Skeletal muscle satellite cell (primary cell): ENCODE results near the gene AUP1.

Experiments
- H3K27me3 ChIP-seq: 2 replicates; pipeline ENCODE4 v1.7.0; 2013; ENCODE audit warnings: low read length; ENCODE audit not compliant: control insufficient read depth, insufficient read depth
- H3K36me3 ChIP-seq: 2 replicates; pipeline ENCODE4 v1.7.0; 2013; ENCODE audit warnings: mild to moderate bottlenecking, control low read depth, low read length; ENCODE audit not compliant: insufficient read depth
- H3K4me1 ChIP-seq: 2 replicates; pipeline ENCODE4 v1.7.0; 2013; ENCODE audit warnings: low read length; ENCODE audit not compliant: control insufficient read depth, insufficient read depth
- H3K4me2 ChIP-seq: 2 replicates; pipeline ENCODE4 v1.7.0; 2013; ENCODE audit warnings: mild to moderate bottlenecking, low read length
- H3K4me3 ChIP-seq: 2 replicates; pipeline ENCODE4 v1.7.0; 2013; ENCODE audit warnings: low read length
- H3K9ac ChIP-seq: 2 replicates; pipeline ENCODE4 v1.7.0; 2013; ENCODE audit warnings: mild to moderate bottlenecking, low read depth, low read length, moderate library complexity
- H3K9me3 ChIP-seq: replicated peaks from 2 replicates; pipeline ENCODE4 v1.7.0; 2013; ENCODE audit warnings: mild to moderate bottlenecking, control low read depth, low read length

The AUP1 gene

GRCh38 chr2:74555610-74556103 lies 26.2 kb upstream of the AUP1 start:
- peak overlapping the region; percentile 94 for H3K9ac ChIP-seq
- peaks cover 15% of the 10 kb centered on the region for H3K36me3 ChIP-seq
- H3K4me2 ChIP-seq, result peak overlapping the region; percentile 98
- peak overlapping the region; percentile 100 for H3K4me3 ChIP-seq
- H3K4me1 ChIP-seq, result peaks cover 45% of the 10 kb centered on the region
- H3K27me3 ChIP-seq, result no peaks in the 10 kb centered on the region
- no peaks in the 10 kb centered on the region for H3K9me3 ChIP-seq

GRCh38 chr2:74554820-74555531 lies 25.5 kb upstream of the AUP1 start:
- Histone ChIP-seq H3K4me1 (peaks cover 41% of the 10 kb centered on the region), H3K4me3 (peak overlapping the region; percentile 100), H3K27me3 (no peaks in the 10 kb centered on the region), H3K4me2 (peak overlapping the region; percentile 98), H3K36me3 (peaks cover 17% of the 10 kb centered on the region), H3K9ac (peak overlapping the region; percentile 94), H3K9me3 (no peaks in the 10 kb centered on the region)

DNA sequence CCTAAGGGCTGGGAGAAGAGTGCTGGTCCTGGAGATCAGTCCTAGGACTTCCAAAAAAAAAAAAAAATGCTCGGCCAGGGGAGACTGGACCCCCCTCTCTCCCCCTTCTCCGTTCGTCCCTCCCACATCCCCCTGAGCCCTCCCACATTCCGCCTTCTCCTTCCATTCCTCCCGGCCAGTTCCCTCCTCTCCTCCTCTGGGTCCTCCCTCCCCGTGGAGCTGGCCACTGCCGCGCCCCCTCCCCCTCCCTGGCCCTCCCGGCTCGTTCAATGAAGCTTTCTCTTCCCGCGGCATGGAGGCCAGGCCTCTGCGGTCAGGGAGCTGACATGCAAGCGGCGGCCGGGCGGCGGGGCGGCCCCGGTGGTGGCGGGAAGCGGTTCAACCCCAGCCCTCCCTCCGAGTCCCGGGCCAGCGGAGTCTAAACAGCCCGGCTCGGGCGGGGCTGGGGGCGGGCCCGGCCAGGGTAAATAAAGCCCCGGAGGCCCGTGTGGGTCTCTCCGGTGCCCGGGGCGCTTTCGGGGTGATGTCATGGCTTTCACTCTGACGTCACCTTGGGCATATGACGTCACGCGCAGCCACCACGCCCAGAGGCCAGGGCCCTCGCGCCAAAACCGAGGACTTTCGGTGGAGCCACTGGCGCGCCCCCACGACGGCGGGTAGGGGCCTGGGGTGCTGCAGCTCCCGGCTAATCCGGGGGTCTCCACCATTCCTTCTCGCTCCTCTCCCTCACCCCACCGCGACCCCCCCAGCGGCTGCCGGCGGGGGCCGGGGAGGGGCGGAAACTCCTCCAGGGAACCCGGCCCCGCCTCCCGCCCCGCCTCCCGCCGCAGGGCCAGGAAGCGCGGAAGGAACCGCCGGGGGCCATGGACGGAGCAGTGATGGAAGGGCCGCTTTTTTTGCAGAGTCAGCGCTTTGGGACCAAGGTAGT lies 24.6 kb upstream of the AUP1 start, which contains the start of the genes DOK1 and LOXL3:
TSS of gene DOK1 (plus strand) at position 829 of the 928 bp plus-strand sequence. CDS start at position 864, 35 bp downstream.
TSS of gene LOXL3 (minus strand) at position 51 of the 928 bp plus-strand sequence. CDS start 1,308 bp downstream, outside the sequence.
- Histone ChIP-seq H3K27me3 (no peaks in the 10 kb centered on the region), H3K36me3 (peaks cover 22% of the 10 kb centered on the region), H3K4me3 (peak within 1 kb of the TSS; percentile 100), H3K4me2 (peak within 1 kb of the TSS; percentile 98), H3K4me1 (peaks cover 47% of the 10 kb centered on the region), H3K9ac (peak within 1 kb of the TSS; percentile 94), H3K9me3 (no peaks in the 10 kb centered on the region)

DNA sequence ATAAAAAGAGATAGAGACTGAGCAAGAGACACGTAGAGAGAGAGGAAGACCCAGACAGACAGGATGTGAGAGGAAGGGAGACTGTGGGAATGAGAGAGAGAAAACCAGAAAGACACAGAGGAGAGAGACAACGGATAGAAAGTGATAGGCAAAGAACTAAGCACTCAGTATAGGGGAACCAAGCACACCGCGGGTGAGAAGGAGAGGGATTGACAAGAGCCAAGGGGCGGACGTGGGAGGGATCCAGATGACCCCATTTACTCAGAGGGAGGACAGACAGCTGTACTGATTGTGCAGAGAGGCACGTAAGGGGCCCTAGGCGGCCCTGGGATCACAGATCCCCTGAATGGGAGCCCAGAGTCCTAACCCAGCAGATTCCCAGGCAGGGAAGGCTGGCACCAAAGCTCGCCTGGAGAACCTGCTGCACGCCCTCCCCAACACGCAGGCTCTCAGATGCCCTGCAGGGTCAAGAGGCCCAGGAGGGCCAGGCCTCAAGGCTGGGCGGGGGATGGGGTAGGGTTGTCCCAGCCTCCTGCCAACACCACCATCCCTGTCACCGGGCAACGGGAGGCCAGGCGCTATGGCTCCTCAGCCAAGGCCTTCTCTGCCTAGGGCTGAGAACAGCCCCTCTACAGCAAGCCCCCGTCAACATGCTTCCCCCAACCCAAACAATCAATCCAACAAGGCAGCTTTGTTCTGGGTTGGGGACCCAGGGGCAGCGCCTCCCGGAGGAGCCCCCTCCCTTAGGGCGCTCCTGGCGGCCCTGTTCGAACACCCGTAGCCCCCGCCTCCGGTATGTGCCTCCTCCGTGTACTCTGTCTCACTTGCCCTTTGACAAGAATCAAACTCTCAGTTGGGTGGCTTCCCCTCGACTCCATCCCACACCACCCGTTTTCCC lies 23.7 kb upstream of the AUP1 start:
- H3K27me3 ChIP-seq, result no peaks in the 10 kb centered on the region
- H3K4me3 ChIP-seq, result peak overlapping the region; percentile 100
- H3K9me3 ChIP-seq, result no peaks in the 10 kb centered on the region
- H3K36me3 ChIP-seq, result peaks cover 22% of the 10 kb centered on the region
- peaks cover 55% of the 10 kb centered on the region for H3K4me1 ChIP-seq
- H3K9ac ChIP-seq, result peak overlapping the region; percentile 94
- H3K4me2 ChIP-seq, result peak overlapping the region; percentile 98

DNA sequence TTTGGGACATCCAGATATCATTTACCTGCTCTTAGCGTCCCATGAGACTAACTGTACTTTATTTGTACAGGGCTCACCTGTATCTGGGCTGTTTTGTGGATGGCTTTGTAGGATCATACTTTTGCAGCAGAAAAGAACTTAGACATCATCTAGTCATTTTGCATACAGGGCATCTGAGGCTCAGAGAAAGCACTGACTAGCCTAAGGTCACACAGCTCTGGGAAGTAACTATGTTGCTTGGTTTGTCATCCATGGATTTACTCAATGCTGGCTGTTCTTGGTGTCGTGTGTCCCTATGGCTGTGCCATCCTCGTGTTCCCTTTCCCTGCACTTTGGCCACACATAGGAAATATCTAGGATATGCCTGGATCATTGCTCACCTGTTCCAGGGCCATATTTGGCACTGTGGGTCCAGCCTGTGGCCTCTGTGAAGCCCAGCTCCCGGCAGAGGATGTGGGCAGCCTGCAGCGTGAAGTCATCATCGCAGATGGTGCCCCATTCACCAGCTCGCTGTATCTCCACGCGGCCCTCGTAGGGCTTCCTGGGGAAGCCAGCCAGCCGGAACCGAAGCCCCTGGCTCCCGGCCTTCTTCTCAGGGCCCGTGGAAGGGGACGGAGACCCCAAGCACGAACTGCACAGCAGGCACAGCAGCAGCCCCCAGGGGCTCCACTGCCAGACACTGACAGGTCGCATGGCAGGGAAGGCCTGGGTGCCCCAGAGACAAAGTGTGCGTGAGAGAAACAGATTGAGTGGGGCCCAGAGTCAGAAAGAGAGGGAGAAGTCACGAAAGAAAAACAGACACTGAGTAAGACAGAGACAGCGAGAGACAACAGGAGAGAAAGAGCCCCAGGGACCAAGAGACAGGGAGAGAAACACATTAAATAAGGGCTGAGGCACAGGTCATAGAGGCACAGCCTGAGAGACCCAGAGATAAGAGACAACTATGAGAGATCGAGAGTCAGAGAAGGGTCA lies 22.7 kb upstream of the AUP1 start:
- H3K9me3 ChIP-seq, result no peaks in the 10 kb centered on the region
- peaks cover 18% of the 10 kb centered on the region for H3K36me3 ChIP-seq

DNA sequence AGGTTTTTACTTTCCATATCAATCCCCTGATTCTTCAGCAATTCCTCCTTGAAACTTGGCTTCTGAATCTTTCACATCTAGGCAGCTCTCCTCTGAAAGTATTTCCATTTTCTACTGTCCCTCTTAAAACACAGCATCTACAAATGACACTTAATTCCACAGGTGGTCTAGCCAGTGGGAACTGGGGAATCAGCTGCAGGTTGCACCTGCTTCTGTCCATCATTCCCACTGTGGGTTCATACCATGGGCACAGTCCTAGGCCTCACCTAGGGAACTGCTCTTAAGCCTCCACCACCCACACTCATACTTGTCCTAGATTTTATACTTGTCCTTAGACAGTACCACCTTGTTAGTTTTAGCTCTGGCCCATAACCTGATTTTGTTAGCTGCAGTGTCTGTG lies 22.0 kb upstream of the AUP1 start:
- H3K4me2 ChIP-seq, result peak overlapping the region; percentile 98
- no peak overlapping the region for H3K4me3 ChIP-seq
- peaks cover 56% of the 10 kb centered on the region for H3K4me1 ChIP-seq
- peaks cover 11% of the 10 kb centered on the region for H3K36me3 ChIP-seq
- H3K9me3 ChIP-seq, result no peaks in the 10 kb centered on the region
- no peaks in the 10 kb centered on the region for H3K27me3 ChIP-seq
- no peak overlapping the region for H3K9ac ChIP-seq

More for the DNA sequence above, 22.7 kb upstream of the AUP1 start:
- peak overlapping the region; percentile 98 for H3K4me2 ChIP-seq
- peak overlapping the region; percentile 100 for H3K4me3 ChIP-seq
- H3K27me3 ChIP-seq, result no peaks in the 10 kb centered on the region
- H3K4me1 ChIP-seq, result peaks cover 56% of the 10 kb centered on the region
- H3K9ac ChIP-seq, result peak overlapping the region; percentile 94

- H3K36me3 ChIP-seq, result peaks cover 7% of the 10 kb centered on the region
- H3K9me3 ChIP-seq, result no peaks in the 10 kb centered on the region
- no peak overlapping the region for H3K9ac ChIP-seq
- no peaks in the 10 kb centered on the region for H3K27me3 ChIP-seq
- peaks cover 45% of the 10 kb centered on the region for H3K4me1 ChIP-seq
- H3K4me2 ChIP-seq, result peak overlapping the region; percentile 94
- peak overlapping the region; percentile 76 for H3K4me3 ChIP-seq
Measured at GRCh38 chr2:74550231-74550630, 20.7 kb upstream of the AUP1 start.

DNA sequence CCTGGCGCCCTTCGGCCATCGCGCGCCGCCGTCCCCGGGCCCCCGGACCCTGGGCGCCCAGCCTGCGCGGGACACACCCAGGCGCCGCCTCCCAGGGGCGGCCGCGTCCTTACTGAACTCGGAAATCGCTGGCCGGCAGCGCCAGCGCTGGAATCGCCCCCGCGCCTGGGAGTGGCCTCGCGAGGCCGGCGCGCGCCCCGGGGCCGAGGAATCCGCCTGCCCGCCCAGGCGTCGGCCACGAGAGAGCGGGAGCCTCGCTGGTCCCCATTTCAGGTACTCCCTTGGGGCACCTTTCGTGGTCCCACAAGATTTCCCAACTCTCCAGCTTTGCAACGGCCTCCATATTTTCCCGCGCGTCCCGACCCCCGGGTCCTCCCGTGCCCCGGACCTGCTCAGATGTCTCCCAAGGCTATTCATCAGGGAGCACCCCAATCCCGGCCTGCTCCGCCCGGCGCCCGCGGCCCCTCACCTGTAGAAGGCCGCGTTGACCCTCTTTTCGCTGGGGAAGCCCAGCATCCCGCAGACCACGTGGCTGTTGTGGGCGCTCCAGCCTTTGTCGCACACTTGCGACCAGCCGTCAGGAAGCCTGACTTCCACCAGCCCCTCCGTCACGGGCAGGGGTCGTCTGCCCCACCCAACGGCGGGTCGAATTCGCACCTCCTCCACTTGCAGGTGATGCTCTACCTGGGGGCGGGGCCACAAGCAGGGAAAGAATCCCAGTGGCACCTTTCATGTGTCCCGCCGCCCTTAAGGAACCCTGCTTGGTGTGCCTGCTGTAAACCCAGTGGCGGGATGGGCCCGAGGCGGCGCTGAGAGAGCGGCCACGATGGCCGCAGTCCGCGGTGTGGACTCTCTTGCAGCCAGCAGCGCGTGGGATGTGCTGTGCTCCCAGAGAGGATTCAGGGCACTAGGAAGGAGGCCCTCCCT lies 19.7 kb upstream of the AUP1 start:
- H3K36me3 ChIP-seq, result peaks cover 7% of the 10 kb centered on the region
- H3K4me3 ChIP-seq, result peak overlapping the region; percentile 76
- peak overlapping the region; percentile 82 for H3K9ac ChIP-seq
- peaks cover 44% of the 10 kb centered on the region for H3K4me1 ChIP-seq
- H3K27me3 ChIP-seq, result no peaks in the 10 kb centered on the region
- H3K4me2 ChIP-seq, result peak overlapping the region; percentile 94
- no peaks in the 10 kb centered on the region for H3K9me3 ChIP-seq

DNA sequence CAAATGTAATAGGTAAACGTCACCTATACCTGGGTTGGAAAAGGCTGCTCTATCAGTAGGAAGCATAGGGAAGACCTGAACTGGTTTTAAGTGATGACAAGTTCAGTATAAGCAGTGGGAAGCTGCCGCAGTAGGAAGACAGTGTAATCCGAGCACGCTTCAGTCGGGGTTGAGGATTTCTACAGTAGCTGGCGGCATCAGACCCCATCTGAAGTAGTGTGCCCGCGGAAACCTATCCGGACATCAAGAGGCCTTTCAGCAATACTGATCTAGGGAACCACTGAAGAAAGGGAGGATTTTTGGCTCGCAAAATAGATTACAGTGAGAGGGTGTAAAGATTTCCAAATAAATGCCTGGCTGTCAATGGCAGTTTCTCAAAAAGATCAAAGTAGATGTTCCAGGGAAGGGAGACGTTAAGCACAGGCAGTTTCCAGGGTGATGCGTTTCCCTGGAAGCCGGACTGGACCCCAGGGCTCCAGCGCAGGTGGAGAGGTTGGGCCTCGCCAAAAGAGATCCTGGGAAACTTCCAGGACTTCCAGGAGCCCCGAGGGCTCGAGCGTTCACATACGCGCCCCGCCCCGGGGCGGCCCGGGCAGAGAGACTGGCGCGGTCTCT lies 18.9 kb upstream of the AUP1 start:
- no peaks in the 10 kb centered on the region for H3K27me3 ChIP-seq
- peak overlapping the region; percentile 94 for H3K4me2 ChIP-seq
- peak overlapping the region; percentile 82 for H3K9ac ChIP-seq
- H3K36me3 ChIP-seq, result peaks cover 7% of the 10 kb centered on the region
- H3K9me3 ChIP-seq, result no peaks in the 10 kb centered on the region
- H3K4me1 ChIP-seq, result peaks cover 40% of the 10 kb centered on the region
- H3K4me3 ChIP-seq, result peak overlapping the region; percentile 76
